Right lobe of liver (tissue), 4 donors: ENCODE data around the gene ZEB1.

Experiments
- POLR2A ChIP-seq: fragments of 450-650 bp; IDR thresholded peaks from one replicate; pipeline ENCODE4 v1.6.1; 2017; ENCODE audit warnings: antibody characterized with exemption, mild to moderate bottlenecking
- TF ChIP-seq, protein P1 (sequence below), 4 donors: fragments of 200-600 bp in 3 of 4; fragments of 450-650 bp in 1 of 4; IDR thresholded peaks; one replicate each; pipeline versions ENCODE4 v1.5.1 to v1.8.0; 2016 to 2022; ENCODE audit warnings: antibody characterized with exemption in 4 of 4, mild to moderate bottlenecking in 2 of 4
- donor health status: DM: no; HTN: no; CAD: no.
- donor health status: DM: no; HTN: no; CAD: no.
- donor health status: DM: no; HTN: yes; CAD: no.

GRCh38 chr10:31313396-31313795 is 5.6 kb upstream of the ZEB1 start:
- TF ChIP-seq POLR2A, result no peak
- TF ChIP-seq, protein P1, sequence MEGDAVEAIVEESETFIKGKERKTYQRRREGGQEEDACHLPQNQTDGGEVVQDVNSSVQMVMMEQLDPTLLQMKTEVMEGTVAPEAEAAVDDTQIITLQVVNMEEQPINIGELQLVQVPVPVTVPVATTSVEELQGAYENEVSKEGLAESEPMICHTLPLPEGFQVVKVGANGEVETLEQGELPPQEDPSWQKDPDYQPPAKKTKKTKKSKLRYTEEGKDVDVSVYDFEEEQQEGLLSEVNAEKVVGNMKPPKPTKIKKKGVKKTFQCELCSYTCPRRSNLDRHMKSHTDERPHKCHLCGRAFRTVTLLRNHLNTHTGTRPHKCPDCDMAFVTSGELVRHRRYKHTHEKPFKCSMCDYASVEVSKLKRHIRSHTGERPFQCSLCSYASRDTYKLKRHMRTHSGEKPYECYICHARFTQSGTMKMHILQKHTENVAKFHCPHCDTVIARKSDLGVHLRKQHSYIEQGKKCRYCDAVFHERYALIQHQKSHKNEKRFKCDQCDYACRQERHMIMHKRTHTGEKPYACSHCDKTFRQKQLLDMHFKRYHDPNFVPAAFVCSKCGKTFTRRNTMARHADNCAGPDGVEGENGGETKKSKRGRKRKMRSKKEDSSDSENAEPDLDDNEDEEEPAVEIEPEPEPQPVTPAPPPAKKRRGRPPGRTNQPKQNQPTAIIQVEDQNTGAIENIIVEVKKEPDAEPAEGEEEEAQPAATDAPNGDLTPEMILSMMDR (IDR thresholded peaks at IDR 0.05), result no peak
